BJ (cell line): ENCODE results near the gene COX10. TPM values are rescaled to one million over a fixed set of nuclear protein-coding genes. Genes with fewer than 3 reads are reported as not detected.

Experiments
- CTCF ChIA-PET: fragments of 350-600 bp; formaldehyde crosslinking; extraction: SDS; loops from one replicate; lab custom pipeline; 2021; ENCODE audit warnings: antibody characterized with exemption, inconsistent platforms; lab: Yijun Ruan, JAX
- POLR2A ChIA-PET: fragments of 300-600 bp; sonication (Branson Sonifier 250); formaldehyde crosslinking; extraction: SDS; loops from one replicate; lab custom pipeline; 2021; ENCODE audit warnings: antibody characterized with exemption; lab: Charles Lee
- DNase-seq: peaks from one replicate; pipeline ENCODE4 v3.0.0-alpha.2; 2011; ENCODE audit warnings: low read depth
- H3K27me3 ChIP-seq: 2 replicates; pipeline ENCODE4 v1.6.0; 2011; ENCODE audit warnings: low read length; ENCODE audit not compliant: control insufficient read depth, insufficient read depth
- H3K36me3 ChIP-seq: 2 replicates; pipeline ENCODE4 v1.5.1; 2011; ENCODE audit warnings: low read length; ENCODE audit not compliant: control insufficient read depth, insufficient read depth
- H3K4me3 ChIP-seq: 2 replicates; pipeline ENCODE4 v1.5.1; 2011; ENCODE audit warnings: low read depth, mild to moderate bottlenecking, control low read depth, low read length
- CTCF ChIP-seq: IDR thresholded peaks from 2 replicates; pipeline ENCODE4 v1.5.1; 2011; ENCODE audit warnings: low read depth, mild to moderate bottlenecking, control low read depth, inconsistent platforms, low read length, moderate library complexity; ENCODE audit not compliant: insufficient read depth
- polyA plus RNA-seq: library from polyadenylated mRNA; depleted of rRNA; stranded (reverse); fragments of >200 nt; gene quantifications from 2 replicates; pipeline ENCODE4 v1.2.3, GENCODE V29; 2011

The COX10 gene
- polyA plus RNA-seq, 1 experiment: 11.9 TPM

GRCh38 chr17:14201021-14201987 is 132.0 kb downstream of the COX10 start:
- no peak for TF ChIP-seq CTCF
- POLR2A ChIA-PET: no interaction called here
- H3K4me3 ChIP-seq: no peak overlapping the region
- no peaks in the 10 kb centered on the region for H3K27me3 ChIP-seq
- DNase-seq: peak; percentile 1
- CTCF ChIA-PET: interaction anchor here (1.0 kb wide), 1 partner anchor 11 kb away, joined by 3 read pairs; no protein-coding TSS in a partner anchor
- H3K36me3 ChIP-seq: no peaks in the 10 kb centered on the region

- no peak for TF ChIP-seq CTCF
- H3K27me3 ChIP-seq: no peaks in the 10 kb centered on the region
- H3K36me3 ChIP-seq: no peaks in the 10 kb centered on the region; the same call in 1 of the 2 replicates
- no peak overlapping the region for H3K4me3 ChIP-seq
- POLR2A ChIA-PET: no interaction called here
- CTCF ChIA-PET: interaction anchor here (1.0 kb wide), 1 partner anchor 10 kb away, joined by 3 read pairs; no protein-coding TSS in a partner anchor
- no peak for DNase-seq
These were observed 132.7 kb downstream of the COX10 start for GRCh38 chr17:14201988-14202380.

GRCh38 chr17:14202388-14203166 is 133.3 kb downstream of the COX10 start:
- no peak for DNase-seq
- TF ChIP-seq CTCF: no peak
- Histone ChIP-seq H3K27me3 (no peaks in the 10 kb centered on the region), H3K36me3 (peaks cover 1% of the 10 kb centered on the region; the same call in 1 of the 2 replicates), H3K4me3 (no peak overlapping the region)
- POLR2A ChIA-PET: no interaction called here
- CTCF ChIA-PET: interaction anchor here (1.1 kb wide), 1 partner anchor 100 kb away, joined by 3 read pairs; no protein-coding TSS in a partner anchor

GRCh38 chr17:14203388-14203787 is 134.1 kb downstream of the COX10 start:
- Histone ChIP-seq H3K36me3 (peaks cover 4% of the 10 kb centered on the region; the same call in 1 of the 2 replicates), H3K27me3 (no peaks in the 10 kb centered on the region), H3K4me3 (no peak overlapping the region)
- POLR2A ChIA-PET: no interaction called here
- peak; percentile 33 for TF ChIP-seq CTCF
- no peak for DNase-seq
- CTCF ChIA-PET: interaction anchor here (1.1 kb wide), 1 partner anchor 101 kb away, joined by 3 read pairs; no protein-coding TSS in a partner anchor
